KOPT-K1 (cell line): ENCODE data around the gene GALNT10.
"Not testable (repeated sequence)": the region's sequence is repeated elsewhere in the genome, so short reads cannot be mapped to it uniquely, and the experiment has no call there.

Experiments
- H3K27ac ChIP-seq: fragments of 200-600 bp; sonication (generic); 2 replicates; pipeline ENCODE4 v1.5.1; 2016; ENCODE audit warnings: antibody characterized with exemption, mild to moderate bottlenecking, low read depth, low read length; ENCODE audit not compliant: poor library complexity, severe bottlenecking
- H3K36me3 ChIP-seq: fragments of 200-600 bp; sonication (generic); 2 replicates; pipeline ENCODE4 v1.5.1; 2017; ENCODE audit warnings: antibody characterized with exemption, mild to moderate bottlenecking, low read length, moderate library complexity; ENCODE audit not compliant: insufficient read depth
- H3K9me3 ChIP-seq: fragments of 200-600 bp; sonication (generic); 2 replicates; pipeline ENCODE4 v1.5.1; 2017; ENCODE audit warnings: antibody characterized with exemption, low read length, mild to moderate bottlenecking; ENCODE audit not compliant: insufficient read depth, poor library complexity, severe bottlenecking

GALNT10 gene

GRCh38 chr5:154190595-154191304 is at the start of gene GALNT10:
TSS of gene GALNT10 (plus strand) at chr5:154190733. CDS start at chr5:154190867, 134 bp downstream.
- Histone ChIP-seq H3K9me3 (no peaks in the 10 kb centered on the region), H3K27ac (peak within 1 kb of the TSS; percentile 54), H3K36me3 (no peaks in the 10 kb centered on the region)

GRCh38 chr5:154141745-154142221 is 48.8 kb upstream of the GALNT10 start:
- H3K27ac ChIP-seq: no peak overlapping the region
- no peaks in the 10 kb centered on the region for H3K36me3 ChIP-seq
- no peaks in the 10 kb centered on the region for H3K9me3 ChIP-seq

GRCh38 chr5:154143211-154143641 is 47.3 kb upstream of the GALNT10 start:
- Histone ChIP-seq H3K27ac (no peak overlapping the region), H3K36me3 (no peaks in the 10 kb centered on the region)

GRCh38 chr5:154145268-154145667 is 45.3 kb upstream of the GALNT10 start:
- H3K27ac ChIP-seq: no peak overlapping the region
- no peaks in the 10 kb centered on the region for H3K36me3 ChIP-seq
- H3K9me3 ChIP-seq: no peaks in the 10 kb centered on the region

More at GRCh38 chr5:154143211-154143641, 47.3 kb upstream of the GALNT10 start:
- no peaks in the 10 kb centered on the region for H3K9me3 ChIP-seq

- H3K36me3 ChIP-seq: no peaks in the 10 kb centered on the region
- H3K27ac ChIP-seq: no peak overlapping the region
- no peaks in the 10 kb centered on the region for H3K9me3 ChIP-seq
These were observed 44.1 kb upstream of the GALNT10 start for GRCh38 chr5:154146409-154146808.

GRCh38 chr5:154147666-154148065 is 42.9 kb upstream of the GALNT10 start:
- Histone ChIP-seq H3K27ac (no peak overlapping the region), H3K9me3 (no peaks in the 10 kb centered on the region), H3K36me3 (no peaks in the 10 kb centered on the region)

GRCh38 chr5:154150471-154150870 is 40.1 kb upstream of the GALNT10 start:
- not testable (repeated sequence) for H3K36me3 ChIP-seq, H3K27ac ChIP-seq, H3K9me3 ChIP-seq

GRCh38 chr5:154157483-154158378 is 32.8 kb upstream of the GALNT10 start:
- H3K9me3 ChIP-seq: no peaks in the 10 kb centered on the region
- no peaks in the 10 kb centered on the region for H3K36me3 ChIP-seq
- no peak overlapping the region for H3K27ac ChIP-seq

GRCh38 chr5:154158379-154158737 is 32.2 kb upstream of the GALNT10 start:
- Histone ChIP-seq H3K36me3 (no peaks in the 10 kb centered on the region), H3K9me3 (no peaks in the 10 kb centered on the region), H3K27ac (no peak overlapping the region)

- H3K27ac ChIP-seq: no peak overlapping the region
- no peaks in the 10 kb centered on the region for H3K9me3 ChIP-seq
These were observed 31.2 kb upstream of the GALNT10 start for GRCh38 chr5:154159343-154159742.

GRCh38 chr5:154162539-154163151 is 27.9 kb upstream of the GALNT10 start:
- no peak overlapping the region for H3K27ac ChIP-seq
- no peaks in the 10 kb centered on the region for H3K36me3 ChIP-seq
- H3K9me3 ChIP-seq: no peaks in the 10 kb centered on the region

More at GRCh38 chr5:154159343-154159742, 31.2 kb upstream of the GALNT10 start:
- H3K36me3 ChIP-seq: no peaks in the 10 kb centered on the region

- H3K36me3 ChIP-seq: no peaks in the 10 kb centered on the region
- no peak overlapping the region for H3K27ac ChIP-seq
- H3K9me3 ChIP-seq: no peaks in the 10 kb centered on the region
These were observed 26.9 kb upstream of the GALNT10 start for GRCh38 chr5:154163327-154164248.

- no peaks in the 10 kb centered on the region for H3K9me3 ChIP-seq
- H3K27ac ChIP-seq: no peak overlapping the region
- H3K36me3 ChIP-seq: no peaks in the 10 kb centered on the region
These were observed 26.3 kb upstream of the GALNT10 start for GRCh38 chr5:154164249-154164581.

- Histone ChIP-seq H3K27ac (no peak overlapping the region), H3K9me3 (no peaks in the 10 kb centered on the region), H3K36me3 (no peaks in the 10 kb centered on the region)
These were observed 24.6 kb upstream of the GALNT10 start for GRCh38 chr5:154165886-154166285.
